Ammon's horn (tissue), 1 donor: ENCODE measurements around the gene BEND4.

Source experiments
- DNase-seq: peaks from one replicate; pipeline ENCODE4 v3.0.0-alpha.2; 2016; ENCODE audit warnings: low spot score

The BEND4 gene

GRCh38 chr4:42104521-42104920 lies 47.9 kb downstream of the BEND4 start:
- no peak for DNase-seq

GRCh38 chr4:42101446-42101975 lies 50.9 kb downstream of the BEND4 start:
- no peak for DNase-seq

- DNase-seq = no peak
These were observed 64.1 kb downstream of the BEND4 start for GRCh38 chr4:42088386-42088785.

GRCh38 chr4:42083816-42084215 lies 68.6 kb downstream of the BEND4 start:
- no peak for DNase-seq

GRCh38 chr4:42080306-42080705 lies 72.1 kb downstream of the BEND4 start:
- DNase-seq = no peak

DNA sequence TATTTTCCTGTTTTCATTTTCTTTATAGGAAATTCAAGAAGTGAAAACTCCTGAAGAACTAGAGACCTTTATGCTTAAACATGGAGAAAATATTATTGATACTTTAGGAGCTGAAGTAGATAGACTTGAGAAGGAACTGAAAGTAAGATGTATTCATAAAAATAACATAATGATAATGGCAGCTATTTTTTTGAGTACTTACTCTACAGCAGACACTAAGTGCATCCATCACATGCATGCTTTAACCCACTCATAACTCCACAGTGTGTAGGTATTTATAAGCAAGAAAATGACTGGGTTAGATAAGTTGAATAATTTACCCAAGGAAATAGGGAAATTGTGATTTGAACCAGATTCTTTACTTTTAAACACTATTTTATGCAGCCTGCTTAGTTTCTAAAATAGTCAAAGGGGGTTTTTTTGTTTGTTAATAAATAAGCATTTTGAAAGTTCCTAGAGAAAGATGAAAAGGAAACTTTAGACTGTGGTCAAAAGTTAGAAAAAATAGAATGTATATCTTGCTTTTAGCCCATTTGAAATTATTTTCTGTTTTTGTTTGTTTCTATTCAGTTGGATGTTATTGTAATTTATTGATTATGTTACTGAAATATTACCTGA lies 74.2 kb downstream of the BEND4 start:
- no peak for DNase-seq

DNA sequence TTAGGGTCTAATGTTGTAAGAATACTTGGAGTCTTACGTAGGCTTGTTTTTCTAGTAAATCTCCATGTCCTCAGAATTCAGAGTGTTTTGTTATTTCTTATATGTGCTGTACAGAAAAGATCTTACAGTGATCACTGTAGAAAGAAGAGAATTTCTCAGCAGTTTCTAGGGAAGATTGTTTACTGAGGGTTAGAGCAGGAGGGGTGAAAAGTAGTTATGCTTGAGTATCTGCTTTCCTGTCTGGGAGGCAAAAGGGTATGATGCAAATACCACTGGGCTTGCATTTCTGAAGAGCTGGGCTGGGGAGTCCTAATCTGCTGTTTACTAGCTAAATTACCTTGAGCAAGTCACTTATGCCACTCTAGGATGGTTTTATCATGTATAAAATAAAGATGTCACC lies 78.2 kb downstream of the BEND4 start:
- no peak for DNase-seq

DNA sequence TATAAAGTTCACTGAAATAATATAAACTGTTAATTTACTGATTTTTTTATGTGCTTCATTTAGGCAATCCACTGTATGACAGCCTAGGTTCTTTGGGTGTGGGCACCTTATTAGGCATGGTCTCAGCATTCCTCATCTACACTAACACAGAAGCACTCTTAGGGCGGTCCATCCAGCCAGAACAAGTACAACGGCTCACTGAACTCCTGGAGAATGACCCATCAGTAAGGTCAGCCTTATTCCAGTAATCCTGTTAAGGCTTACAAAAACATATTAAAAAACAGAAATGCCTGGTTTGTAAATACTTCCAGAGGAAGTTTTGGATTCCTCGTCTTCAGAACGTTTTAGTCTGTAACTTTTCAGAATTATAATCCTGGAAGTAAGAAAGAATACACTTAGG lies 82.0 kb downstream of the BEND4 start:
- DNase-seq = no peak

- DNase-seq = no peak
These were observed 85.2 kb downstream of the BEND4 start for GRCh38 chr4:42067264-42067663.

GRCh38 chr4:42066402-42066801 lies 86.1 kb downstream of the BEND4 start:
- no peak for DNase-seq
